GM13977 (cell line): ENCODE measurements around the gene TM9SF4.
A peak's percentile ranks its signal among the peaks of the same experiment; 100 is the strongest.

ENCODE experiments used
- DNase-seq: peaks from one replicate; pipeline ENCODE4 v3.0.0; 2012; ENCODE audit warnings: low spot score
- CTCF ChIP-seq: IDR thresholded peaks from 2 replicates; pipeline ENCODE4 v1.5.1; 2012; ENCODE audit warnings: mild to moderate bottlenecking, control low read depth; ENCODE audit not compliant: insufficient read depth; ENCODE audit errors: extremely low read depth, missing control alignments
- in situ Hi-C: fragments of 300-500 bp; cut with MboI; formaldehyde crosslinking; loops from one replicate; pipeline ENCODE4 v1.12.0; 2022; ENCODE audit warnings: low sequenced_read_pairs, low pct_unique_long_range_greater_than_20kb, mixed read lengths, inconsistent platforms; ENCODE audit not compliant: unreplicated experiment

Gene TM9SF4

GRCh38 chr20:32087070-32087469 lies 22.4 kb upstream of the TM9SF4 start:
- DNase-seq: no peak
- no peak for TF ChIP-seq CTCF
- in situ Hi-C loops: loop anchor here (25.0 kb wide), 1 partner anchor 250 kb away; the partner anchor contains the start of gene FOXS1

GRCh38 chr20:32088759-32089158 lies 20.8 kb upstream of the TM9SF4 start:
- in situ Hi-C loops: loop anchor here (25.0 kb wide), 1 partner anchor 251 kb away; the partner anchor contains the start of gene FOXS1
- TF ChIP-seq CTCF: no peak
- no peak for DNase-seq

GRCh38 chr20:32089637-32090362 lies 19.7 kb upstream of the TM9SF4 start:
- in situ Hi-C loops: loop anchor here (25.0 kb wide), 1 partner anchor 252 kb away; the partner anchor contains the start of gene FOXS1
- TF ChIP-seq CTCF: no peak
- DNase-seq: no peak

- peak; percentile 77 for DNase-seq
- TF ChIP-seq CTCF: peak; percentile 94
- in situ Hi-C loops: loop anchor here (25.0 kb wide), 1 partner anchor 255 kb away; the partner anchor contains the start of gene FOXS1
These were observed 17.6 kb upstream of the TM9SF4 start for GRCh38 chr20:32091888-32092346.

- no peak for DNase-seq
- in situ Hi-C loops: loop anchor here (25.0 kb wide), 1 partner anchor 261 kb away; the partner anchor contains the start of gene FOXS1
- no peak for TF ChIP-seq CTCF
These were observed 10.7 kb upstream of the TM9SF4 start for GRCh38 chr20:32098786-32099185.

GRCh38 chr20:32108814-32109391 lies 611 bp upstream of the TM9SF4 start:
- no peak for TF ChIP-seq CTCF
- DNase-seq: no peak
- in situ Hi-C loops: no loop called here
